GM12878 (cell line): Measurements from ENCODE around the gene PODXL2.

Source experiments
- CBX5 ChIP-seq: sonication (generic); IDR thresholded peaks from 2 replicates; pipeline ENCODE4 v1.6.1; 2016; ENCODE audit warnings: low read depth, moderate library complexity, mild to moderate bottlenecking, inconsistent platforms
- CTCF ChIP-seq, 3 experiments: IDR thresholded peaks in 2 of 3; conservative IDR thresholded peaks in 1 of 3; 2 replicates each; pipeline ENCODE4 v1.5.1; 2011; ENCODE audit warnings: low read depth in 3 of 3, low read length in 3 of 3, mild to moderate bottlenecking in 3 of 3, control low read depth in 2 of 3, moderate library complexity in 2 of 3, inconsistent platforms in 1 of 3, mixed read lengths in 1 of 3; ENCODE audit not compliant: control insufficient read depth in 2 of 3, insufficient read depth in 1 of 3; ENCODE audit errors: extremely low read depth in 1 of 3
- E2F4 ChIP-seq: IDR thresholded peaks from 2 replicates; pipeline ENCODE4 v1.6.1; 2012; ENCODE audit warnings: low read depth, low read length, improper control_type of control experiment

GRCh38 chr3:127632035-127632820 lies 3.2 kb downstream of the PODXL2 start:
- TF ChIP-seq CTCF (IDR thresholded peaks at IDR 0.05 in 2 of 3, conservative IDR thresholded peaks at IDR 0.05 in 1 of 3; ENCODE audit: control insufficient read depth in 2 of 3, extremely low read depth in 1 of 3, insufficient read depth in 1 of 3, low read depth in 3 of 3, low read length in 3 of 3) (no peak), E2F4 (no peak), CBX5 (no peak)
